ENCODE measurements around the gene TBCC. TPM values are rescaled to one million over a fixed set of nuclear protein-coding genes. Genes with fewer than 3 reads are reported as not detected.

Gene TBCC
- total and polyA plus RNA-seq, 10 of the 15 experiments (the other 5 are each of a cell fraction or from before 2014, with no cell fraction given): 2.5 to 41.9 (median 20.3) TPM

GRCh38 chr6:42744351-42744893, 1.5 kb downstream of the TBCC start:
- peak overlapping the region; percentile 94 for H3K4me2 ChIP-seq (ENCODE audit: control insufficient read depth, insufficient read depth)
- peak overlapping the region; percentile 99 for H3K4me3 ChIP-seq
- ChIA-PET SMC1A (ENCODE audit: uncharacterized antibody, unreplicated experiment) (interaction anchor here (0.5 to 6.6 kb wide), 7 partner anchors 15 to 174 kb away, joined by 3 to 92 read pairs (median 4); no protein-coding TSS in a partner anchor), RAD21 (ENCODE audit: unreplicated experiment) (interaction anchor here (0.8 to 7.0 kb wide), 3 partner anchors 18 to 100 kb away, joined by 3 to 227 read pairs (median 8); partner anchors contain the start of gene BICRAL), POLR2A (interaction anchor here (0.6 to 8.4 kb wide), 7 partner anchors 8 to 774 kb away, joined by 3 to 140 read pairs (median 4); partner anchors contain the start of gene BICRAL), CTCF (interaction anchor here (0.7 to 2.8 kb wide), 3 partner anchors 10 to 27 kb away, joined by 3 to 15 read pairs (median 5); no protein-coding TSS in a partner anchor)
- H4K20me1 ChIP-seq (ENCODE audit: control insufficient read depth, insufficient read depth): no peaks in the 10 kb centered on the region
- no peaks in the 10 kb centered on the region for H3K9me3 ChIP-seq (replicated peaks; ENCODE audit: control insufficient read depth, insufficient read depth, low read length)
- H3K27ac ChIP-seq (ENCODE audit: control insufficient read depth, insufficient read depth): no peak overlapping the region
- intact Hi-C loops (cut with micrococcal nuclease; ENCODE audit: unreplicated experiment): no loop called here
- WGBS (ENCODE audit: insufficient coverage, insufficient replicate concordance, low lambda C conversion rate, missing lambda C conversion rate): 77% methylated on average over 21 of the region's 21 CpGs
- DNase-seq (ENCODE audit: low read depth, low spot score) (no peak), ATAC-seq (no peak), FAIRE-seq (no peak)
- peak overlapping the region; percentile 100 for H3K9ac ChIP-seq (ENCODE audit: control insufficient read depth, insufficient read depth, low read length)
- no TSS peak for BruUV-seq (replicated peaks)
- in situ Hi-C loops (cut with MboI): no loop called here
- TF ChIP-seq NRF1 (conservative IDR thresholded peaks at IDR 0.05; ENCODE audit: low read depth, low read length) (no peak), MTA2 (IDR thresholded peaks at IDR 0.05; ENCODE audit: low read depth) (no peak), BCL11A (IDR thresholded peaks at IDR 0.05; ENCODE audit: low read depth, low read length) (no peak), NR2F1 (conservative IDR thresholded peaks at IDR 0.05) (no peak), PRDM15 (CRISPR knock-in tag; IDR thresholded peaks at IDR 0.05) (no peak), HDAC6 (IDR thresholded peaks at IDR 0.05; ENCODE audit: unreplicated experiment) (no peak), HDGF (IDR thresholded peaks at IDR 0.05) (no peak), SREBF1 (IDR thresholded peaks at IDR 0.05; ENCODE audit: low read length) (no peak), CBX5 (IDR thresholded peaks at IDR 0.05; ENCODE audit: low read depth) (no peak)
- TF ChIP-seq, protein P1, sequence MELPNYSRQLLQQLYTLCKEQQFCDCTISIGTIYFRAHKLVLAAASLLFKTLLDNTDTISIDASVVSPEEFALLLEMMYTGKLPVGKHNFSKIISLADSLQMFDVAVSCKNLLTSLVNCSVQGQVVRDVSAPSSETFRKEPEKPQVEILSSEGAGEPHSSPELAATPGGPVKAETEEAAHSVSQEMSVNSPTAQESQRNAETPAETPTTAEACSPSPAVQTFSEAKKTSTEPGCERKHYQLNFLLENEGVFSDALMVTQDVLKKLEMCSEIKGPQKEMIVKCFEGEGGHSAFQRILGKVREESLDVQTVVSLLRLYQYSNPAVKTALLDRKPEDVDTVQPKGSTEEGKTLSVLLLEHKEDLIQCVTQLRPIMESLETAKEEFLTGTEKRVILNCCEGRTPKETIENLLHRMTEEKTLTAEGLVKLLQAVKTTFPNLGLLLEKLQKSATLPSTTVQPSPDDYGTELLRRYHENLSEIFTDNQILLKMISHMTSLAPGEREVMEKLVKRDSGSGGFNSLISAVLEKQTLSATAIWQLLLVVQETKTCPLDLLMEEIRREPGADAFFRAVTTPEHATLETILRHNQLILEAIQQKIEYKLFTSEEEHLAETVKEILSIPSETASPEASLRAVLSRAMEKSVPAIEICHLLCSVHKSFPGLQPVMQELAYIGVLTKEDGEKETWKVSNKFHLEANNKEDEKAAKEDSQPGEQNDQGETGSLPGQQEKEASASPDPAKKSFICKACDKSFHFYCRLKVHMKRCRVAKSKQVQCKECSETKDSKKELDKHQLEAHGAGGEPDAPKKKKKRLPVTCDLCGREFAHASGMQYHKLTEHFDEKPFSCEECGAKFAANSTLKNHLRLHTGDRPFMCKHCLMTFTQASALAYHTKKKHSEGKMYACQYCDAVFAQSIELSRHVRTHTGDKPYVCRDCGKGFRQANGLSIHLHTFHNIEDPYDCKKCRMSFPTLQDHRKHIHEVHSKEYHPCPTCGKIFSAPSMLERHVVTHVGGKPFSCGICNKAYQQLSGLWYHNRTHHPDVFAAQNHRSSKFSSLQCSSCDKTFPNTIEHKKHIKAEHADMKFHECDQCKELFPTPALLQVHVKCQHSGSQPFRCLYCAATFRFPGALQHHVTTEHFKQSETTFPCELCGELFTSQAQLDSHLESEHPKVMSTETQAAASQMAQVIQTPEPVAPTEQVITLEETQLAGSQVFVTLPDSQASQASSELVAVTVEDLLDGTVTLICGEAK (IDR thresholded peaks at IDR 0.05; ENCODE audit: borderline replicate concordance): no peak
- H3K79me2 ChIP-seq (ENCODE audit: control insufficient read depth, insufficient read depth, low read length): peaks cover 42% of the 10 kb centered on the region
- no peak overlapping the region for H2AFZ ChIP-seq (ENCODE audit: control insufficient read depth, low read depth, low read length)
- no peaks in the 10 kb centered on the region for H3K36me3 ChIP-seq (ENCODE audit: control insufficient read depth in 2 of 2, insufficient read depth in 2 of 2, low read length in 1 of 2)
- H3K27me3 ChIP-seq (replicated peaks in 1 of 2; ENCODE audit: control insufficient read depth in 2 of 2, insufficient read depth in 2 of 2, low read length in 1 of 2): no peaks in the 10 kb centered on the region
- H3K4me1 ChIP-seq (ENCODE audit: control insufficient read depth, insufficient read depth, low read length): peaks cover 10% of the 10 kb centered on the region
